Measurements from ENCODE around the gene HRK.

DNA sequence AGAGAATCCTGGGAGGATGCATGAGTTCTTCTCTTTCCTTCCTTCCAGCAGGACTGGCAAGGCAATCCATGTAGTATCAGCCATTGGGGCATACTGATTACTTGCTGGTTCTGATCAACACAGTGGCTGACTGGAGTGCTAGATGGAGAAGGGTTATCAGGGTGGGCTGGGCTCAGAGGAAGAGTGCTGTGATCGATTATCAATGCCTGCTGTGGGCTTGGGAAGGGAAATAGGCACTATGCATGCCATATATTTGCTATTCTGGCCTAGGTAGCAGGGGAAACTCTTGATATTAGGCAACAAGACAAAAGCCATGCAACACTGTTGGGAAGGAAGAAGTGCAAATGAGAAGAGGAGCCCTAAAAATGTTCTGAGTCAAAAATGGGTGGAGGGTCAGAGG is 45.8 kb downstream of the HRK start:
- TF ChIP-seq CTCF (IDR thresholded peaks at IDR 0.05; ENCODE audit: control extremely low read depth in 1 of 3, insufficient read depth in 1 of 3, low read depth in 1 of 3, low read length in 3 of 3) = no peak
- TF ChIP-seq EP300 (IDR thresholded peaks at IDR 0.05; ENCODE audit: borderline replicate concordance in 1 of 2, low read depth in 2 of 2, low read length in 2 of 2) = no peak
- no peak for TF ChIP-seq PHF8 (conservative IDR thresholded peaks at IDR 0.05; ENCODE audit: low read depth, low read length)
- no peak for TF ChIP-seq SIRT6 (IDR thresholded peaks at IDR 0.05; ENCODE audit: low read length)
